ENCODE data around the gene FAXDC2.

The FAXDC2 gene

GRCh38 chr5:154850255-154851062 lies at the start of gene FAXDC2:
Gene FAXDC2 (minus strand): TSS chr5:154850603. CDS start chr5:154838178, 12,425 bp downstream.
- DNase-seq: peak; percentile 59 to 96 (median 75)

GRCh38 chr5:154900066-154900465 lies 49.7 kb upstream of the FAXDC2 start:
- intact Hi-C loops (cut with DNase I): no loop called here
- DNase-seq: no peak

More at GRCh38 chr5:154850255-154851062, at the start of gene FAXDC2:
- intact Hi-C loops (cut with DNase I): no loop called here

GRCh38 chr5:154899151-154899816 lies 48.9 kb upstream of the FAXDC2 start:
- no peak for DNase-seq
- intact Hi-C loops (cut with DNase I): no loop called here

GRCh38 chr5:154898210-154898609 lies 47.8 kb upstream of the FAXDC2 start:
- no peak for DNase-seq
- intact Hi-C loops (cut with DNase I): no loop called here

GRCh38 chr5:154896562-154897165 lies 46.3 kb upstream of the FAXDC2 start:
- no peak for DNase-seq
- intact Hi-C loops (cut with DNase I): no loop called here

GRCh38 chr5:154895606-154896561 lies 45.5 kb upstream of the FAXDC2 start:
- DNase-seq: no peak
- intact Hi-C loops (cut with DNase I): no loop called here

- no peak for DNase-seq
- intact Hi-C loops (cut with DNase I): no loop called here
These were observed 43.0 kb upstream of the FAXDC2 start for GRCh38 chr5:154893381-154893780.

- DNase-seq: peak in 6 of 10 donors; percentile 14 to 84 (median 62)
- intact Hi-C loops (cut with DNase I): no loop called here
These were observed 42.0 kb upstream of the FAXDC2 start for GRCh38 chr5:154892369-154892771.

- intact Hi-C loops (cut with DNase I): no loop called here
- DNase-seq: no peak
These were observed 35.0 kb upstream of the FAXDC2 start for GRCh38 chr5:154885439-154885838.

- no peak for DNase-seq
These were observed 34.0 kb upstream of the FAXDC2 start for GRCh38 chr5:154884424-154884823.

GRCh38 chr5:154881986-154882385 lies 31.6 kb upstream of the FAXDC2 start:
- intact Hi-C loops (cut with DNase I): no loop called here
- no peak for DNase-seq

More at GRCh38 chr5:154884424-154884823, 34.0 kb upstream of the FAXDC2 start:
- intact Hi-C loops (cut with DNase I): no loop called here

- intact Hi-C loops (cut with DNase I): no loop called here
- no peak for DNase-seq
These were observed 28.4 kb upstream of the FAXDC2 start for GRCh38 chr5:154878642-154879335.

GRCh38 chr5:154873791-154874331 lies 23.5 kb upstream of the FAXDC2 start:
- intact Hi-C loops (cut with DNase I): no loop called here
- no peak for DNase-seq

- no peak for DNase-seq
- intact Hi-C loops (cut with DNase I): no loop called here
These were observed 21.3 kb upstream of the FAXDC2 start for GRCh38 chr5:154871734-154872133.

- intact Hi-C loops (cut with DNase I): no loop called here
- DNase-seq: no peak
These were observed 18.3 kb upstream of the FAXDC2 start for GRCh38 chr5:154868702-154869101.

GRCh38 chr5:154866841-154867240 lies 16.4 kb upstream of the FAXDC2 start:
- DNase-seq: no peak
- intact Hi-C loops (cut with DNase I): no loop called here

- intact Hi-C loops (cut with DNase I): no loop called here
These were observed 15.2 kb upstream of the FAXDC2 start for GRCh38 chr5:154865466-154866184.

GRCh38 chr5:154863291-154864080 lies 13.1 kb upstream of the FAXDC2 start:
- no peak for DNase-seq
- intact Hi-C loops (cut with DNase I): no loop called here

More at GRCh38 chr5:154865466-154866184, 15.2 kb upstream of the FAXDC2 start:
- DNase-seq: no peak

Data from posterior cingulate gyrus (tissue), 11 donors.